GM12878 (cell line): ENCODE data around the gene CSF1R. TPM values are rescaled to one million over a fixed set of nuclear protein-coding genes. Genes with fewer than 3 reads are reported as not detected.

Experiments
- ATAC-seq: fragments of 200-7000 bp; cut with Tn5 transposase; 3 replicates; pipeline ENCODE4 v1.9.1; 2020; ENCODE audit warnings: mild to moderate bottlenecking, moderate library complexity
- BruUV-seq: library from RNA; stranded (reverse); fragments of 400-500 nt; replicated peaks from 2 replicates; lab custom pipeline; 2021; lab: Mats Ljungman, UMichigan
- CTCF ChIA-PET: fragments of 300-600 bp; sonication (Branson Sonifier 250); formaldehyde crosslinking; extraction: SDS; loops from one replicate; lab custom pipeline; 2021; ENCODE audit warnings: inconsistent platforms; lab: Yijun Ruan, JAX
- POLR2A ChIA-PET: fragments of 350-600 bp; formaldehyde crosslinking; extraction: SDS; loops from one replicate; lab custom pipeline; 2021; ENCODE audit warnings: inconsistent platforms; lab: Charles Lee
- RAD21 ChIA-PET: fragments of 300-600 bp; sonication (Branson Sonifier 250); formaldehyde crosslinking; loops from one replicate; lab custom pipeline; 2023; ENCODE audit warnings: antibody characterized with exemption; ENCODE audit not compliant: unreplicated experiment; lab: Charles Lee
- SMC1A ChIA-PET: fragments of 300-600 bp; sonication (Branson Sonifier 250); formaldehyde crosslinking; loops from one replicate; lab custom pipeline; 2023; ENCODE audit not compliant: unreplicated experiment, uncharacterized antibody; lab: Charles Lee
- DNase-seq: peaks from one replicate; pipeline ENCODE4 v3.0.0-alpha.2; 2011; ENCODE audit warnings: low read depth, low spot score
- FAIRE-seq: peaks from 3 replicates; lab custom pipeline; 2011; peaks lifted over from hg19 to GRCh38; lab: Jason Lieb, UNC
- H2AFZ ChIP-seq: 2 replicates; pipeline ENCODE4 v1.6.0; 2011; ENCODE audit warnings: low read depth, low read length, control low read depth; ENCODE audit not compliant: control insufficient read depth
- H3K27ac ChIP-seq: 2 replicates; pipeline ENCODE4 v1.5.1; 2011; ENCODE audit warnings: control low read depth; ENCODE audit not compliant: control insufficient read depth, insufficient read depth
- H3K27me3 ChIP-seq, 2 experiments: replicated peaks in 1 of 2; 2 replicates each; pipeline versions ENCODE4 v1.6.0 to v1.6.1; 2011; ENCODE audit warnings: low read length in 1 of 2; ENCODE audit not compliant: control insufficient read depth in 2 of 2, insufficient read depth in 2 of 2
- H3K36me3 ChIP-seq, 2 experiments: 2 replicates each; pipeline ENCODE4 v1.5.1; 2011; ENCODE audit warnings: low read length in 1 of 2; ENCODE audit not compliant: control insufficient read depth in 2 of 2, insufficient read depth in 2 of 2
- H3K4me1 ChIP-seq: 2 replicates; pipeline ENCODE4 v1.6.1; 2011; ENCODE audit warnings: mild to moderate bottlenecking, low read length, moderate library complexity, mixed read lengths; ENCODE audit not compliant: control insufficient read depth, insufficient read depth
- H3K4me2 ChIP-seq: 2 replicates; pipeline ENCODE4 v1.6.0; 2011; ENCODE audit warnings: control low read depth; ENCODE audit not compliant: control insufficient read depth, insufficient read depth
- H3K4me3 ChIP-seq: fragments of 200-600 bp; sonication (generic); 2 replicates; pipeline ENCODE4 v1.5.1; 2016
- H3K79me2 ChIP-seq: 2 replicates; pipeline ENCODE4 v1.6.0; 2011; ENCODE audit warnings: low read length; ENCODE audit not compliant: control insufficient read depth, insufficient read depth
- H3K9ac ChIP-seq: 2 replicates; pipeline ENCODE4 v1.8.0; 2011; ENCODE audit warnings: low read length, control low read depth, mixed read lengths; ENCODE audit not compliant: control insufficient read depth, insufficient read depth
- H3K9me3 ChIP-seq: replicated peaks from 3 replicates; pipeline ENCODE4 v1.5.1; 2011; ENCODE audit warnings: mild to moderate bottlenecking, low read length; ENCODE audit not compliant: control insufficient read depth, insufficient read depth
- H4K20me1 ChIP-seq: 2 replicates; pipeline ENCODE4 v1.6.0; 2011; ENCODE audit not compliant: control insufficient read depth, insufficient read depth
- CREM ChIP-seq: IDR thresholded peaks from 2 replicates; pipeline ENCODE4 v1.6.1; 2014; ENCODE audit warnings: antibody characterized with exemption, low read depth
- E4F1 ChIP-seq: fragments of 450-650 bp; IDR thresholded peaks from 2 replicates; pipeline ENCODE4 v1.6.1; 2018; ENCODE audit warnings: borderline replicate concordance, mild to moderate bottlenecking; ENCODE audit not compliant: partially characterized antibody
- LARP7 ChIP-seq: fragments of 450-650 bp; IDR thresholded peaks from 2 replicates; pipeline ENCODE4 v1.6.1; 2017; ENCODE audit warnings: mild to moderate bottlenecking
- MTA3 ChIP-seq: IDR thresholded peaks from 2 replicates; pipeline ENCODE4 v1.6.1; 2012; ENCODE audit warnings: low read length, inconsistent platforms, borderline replicate concordance
- NFYA ChIP-seq: IDR thresholded peaks from 2 replicates; pipeline ENCODE4 v1.6.1; 2011; ENCODE audit warnings: low read depth, mild to moderate bottlenecking, low read length, improper control_type of control experiment, borderline replicate concordance
- NFYB ChIP-seq: IDR thresholded peaks from 2 replicates; pipeline ENCODE4 v1.6.1; 2011; ENCODE audit warnings: low read depth, mild to moderate bottlenecking, low read length, improper control_type of control experiment, moderate library complexity; ENCODE audit not compliant: insufficient read depth
- NR2F1 ChIP-seq: fragments of 450-650 bp; conservative IDR thresholded peaks from 2 replicates; pipeline ENCODE4 v1.6.1; 2017; ENCODE audit warnings: mild to moderate bottlenecking
- RAD21 ChIP-seq: IDR thresholded peaks from 2 replicates; pipeline ENCODE4 v1.6.1; 2011; ENCODE audit warnings: mild to moderate bottlenecking, low read depth, low read length, moderate library complexity; ENCODE audit not compliant: insufficient read depth
- SRF ChIP-seq, 2 experiments: IDR thresholded peaks; 2 replicates each; pipeline ENCODE4 v1.6.1; 2011; ENCODE audit warnings: low read depth in 2 of 2, low read length in 2 of 2, mild to moderate bottlenecking in 1 of 2, moderate library complexity in 1 of 2
- ZNF207 ChIP-seq: fragments of 450-650 bp; IDR thresholded peaks from 2 replicates; pipeline ENCODE4 v1.6.1; 2014; ENCODE audit warnings: antibody characterized with exemption, mild to moderate bottlenecking, borderline replicate concordance
- WGBS: methylation state at CpG from one replicate; pipeline ENCODE4 v1.1.6; 2016; ENCODE audit warnings: low lambda C conversion rate; ENCODE audit not compliant: insufficient replicate concordance, insufficient coverage; ENCODE audit errors: missing lambda C conversion rate; 5-methylcytosine and 5-hydroxymethylcytosine counted together
- in situ Hi-C: fragments of 300-500 bp; cut with MboI; formaldehyde crosslinking; loops from 9 replicates; pipeline ENCODE4 v1.14.3; 2018; ENCODE audit warnings: mixed read lengths
- intact Hi-C: fragments of 100-400 bp; cut with micrococcal nuclease; formaldehyde crosslinking; loops from one replicate; pipeline ENCODE4 v1.14.2; 2022; ENCODE audit not compliant: unreplicated experiment
- polyA plus RNA-seq, 11 experiments: library from polyadenylated mRNA; depleted of rRNA in 4 of 11; unstranded in 6 of 11; stranded (reverse) in 5 of 11; fragments of >200 nt; fragmentation: Nextera tagmentation in 4 of 11; fragmentation: Illumina TruSeq in 1 of 11; extraction: Ambion mirVana in 4 of 11; extraction: Trizol in 1 of 11; gene quantifications; 1 replicate in 1 of 11; 2 replicates in 10 of 11; pipeline versions ENCODE4 v1.2.1 to v1.2.3, GENCODE V29; 2011 to 2016; ENCODE audit warnings: inconsistent platforms in 2 of 11, missing spikeins in 2 of 11, low read depth in 1 of 11
- total RNA-seq, 4 experiments: library from RNA; depleted of rRNA in 3 of 4; stranded (reverse); fragments of >200 nt in 3 of 4; fragmentation: Illumina TruSeq in 1 of 4; extraction: Trizol in 1 of 4; gene quantifications; 2 replicates each; pipeline versions ENCODE4 v1.2.1 to v1.2.3, GENCODE V29; 2013 to 2021
- TF ChIP-seq, protein P1 (sequence below): fragments of 450-650 bp; formaldehyde crosslinking; IDR thresholded peaks from 2 replicates; pipeline ENCODE4 v1.4.0; 2022; ENCODE audit warnings: mild to moderate bottlenecking, moderate library complexity
- TF ChIP-seq, protein P2 (sequence below): fragments of 450-650 bp; IDR thresholded peaks from 2 replicates; pipeline ENCODE4 v1.6.1; 2017; ENCODE audit warnings: mild to moderate bottlenecking
- TF ChIP-seq, protein P3 (sequence below): IDR thresholded peaks from 2 replicates; pipeline ENCODE4 v1.6.1; 2011; ENCODE audit warnings: borderline replicate concordance, low read depth, mild to moderate bottlenecking, moderate library complexity, mixed read lengths, low read length; ENCODE audit not compliant: insufficient read depth; ENCODE audit errors: extremely low read length
- TF ChIP-seq, protein P4 (sequence below): fragments of 150-350 bp; IDR thresholded peaks from 2 replicates; pipeline ENCODE4 v1.6.1; 2014; ENCODE audit warnings: mild to moderate bottlenecking, low read depth, low read length

CSF1R gene
- total and polyA plus RNA-seq, 10 of the 15 experiments (the other 5 are each of a cell fraction or from before 2014, with no cell fraction given) = 0.35 to 3.6 (median 1.2) TPM

DNA sequence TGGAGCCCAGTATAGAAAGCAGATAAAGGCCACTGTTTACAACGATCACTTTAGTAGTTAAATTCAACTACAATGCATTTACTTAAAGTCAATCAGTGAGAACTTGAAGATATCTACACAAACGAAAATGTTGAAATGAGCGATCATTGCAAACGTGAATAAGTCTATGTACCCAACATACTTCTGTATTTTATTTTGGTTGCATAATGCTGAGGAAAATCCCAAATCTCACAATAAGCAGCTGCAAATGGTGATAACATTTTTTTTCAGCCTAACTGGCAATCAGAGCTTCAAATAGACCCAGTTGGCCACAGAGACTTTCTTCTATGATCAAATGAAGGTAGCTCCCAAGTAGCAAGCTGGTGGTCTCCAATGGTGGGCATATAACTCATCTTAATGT is 37.2 kb upstream of the CSF1R start:
- RAD21 ChIA-PET = interaction anchor here (0.7 to 0.9 kb wide), 2 partner anchors 70 to 89 kb away, joined by 3 read pairs; no protein-coding TSS in a partner anchor
- TF ChIP-seq NFYB = no peak
- no peak for TF ChIP-seq RAD21
- TF ChIP-seq LARP7 = no peak
- no peak for TF ChIP-seq NR2F1
- no peak for TF ChIP-seq NFYA
- TF ChIP-seq SRF (IDR thresholded peaks at IDR 0.05; ENCODE audit: low read depth in 2 of 2, low read length in 2 of 2) = no peak
- TF ChIP-seq, protein P1, sequence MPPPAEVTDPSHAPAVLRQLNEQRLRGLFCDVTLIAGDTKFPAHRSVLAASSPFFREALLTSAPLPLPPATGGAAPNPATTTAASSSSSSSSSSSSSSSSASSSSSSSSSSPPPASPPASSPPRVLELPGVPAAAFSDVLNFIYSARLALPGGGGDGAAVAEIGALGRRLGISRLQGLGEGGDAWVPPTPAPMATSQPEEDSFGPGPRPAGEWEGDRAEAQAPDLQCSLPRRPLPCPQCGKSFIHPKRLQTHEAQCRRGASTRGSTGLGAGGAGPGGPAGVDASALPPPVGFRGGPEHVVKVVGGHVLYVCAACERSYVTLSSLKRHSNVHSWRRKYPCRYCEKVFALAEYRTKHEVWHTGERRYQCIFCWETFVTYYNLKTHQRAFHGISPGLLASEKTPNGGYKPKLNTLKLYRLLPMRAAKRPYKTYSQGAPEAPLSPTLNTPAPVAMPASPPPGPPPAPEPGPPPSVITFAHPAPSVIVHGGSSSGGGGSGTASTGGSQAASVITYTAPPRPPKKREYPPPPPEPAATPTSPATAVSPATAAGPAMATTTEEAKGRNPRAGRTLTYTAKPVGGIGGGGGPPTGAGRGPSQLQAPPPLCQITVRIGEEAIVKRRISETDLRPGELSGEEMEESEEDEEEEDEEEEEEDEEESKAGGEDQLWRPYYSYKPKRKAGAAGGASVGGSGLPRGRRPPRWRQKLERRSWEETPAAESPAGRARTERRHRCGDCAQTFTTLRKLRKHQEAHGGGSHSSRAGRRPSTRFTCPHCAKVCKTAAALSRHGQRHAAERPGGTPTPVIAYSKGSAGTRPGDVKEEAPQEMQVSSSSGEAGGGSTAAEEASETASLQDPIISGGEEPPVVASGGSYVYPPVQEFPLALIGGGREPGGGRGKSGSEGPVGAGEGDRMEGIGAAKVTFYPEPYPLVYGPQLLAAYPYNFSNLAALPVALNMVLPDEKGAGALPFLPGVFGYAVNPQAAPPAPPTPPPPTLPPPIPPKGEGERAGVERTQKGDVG (CRISPR knock-in tag) = no peak
- TF ChIP-seq, protein P2, sequence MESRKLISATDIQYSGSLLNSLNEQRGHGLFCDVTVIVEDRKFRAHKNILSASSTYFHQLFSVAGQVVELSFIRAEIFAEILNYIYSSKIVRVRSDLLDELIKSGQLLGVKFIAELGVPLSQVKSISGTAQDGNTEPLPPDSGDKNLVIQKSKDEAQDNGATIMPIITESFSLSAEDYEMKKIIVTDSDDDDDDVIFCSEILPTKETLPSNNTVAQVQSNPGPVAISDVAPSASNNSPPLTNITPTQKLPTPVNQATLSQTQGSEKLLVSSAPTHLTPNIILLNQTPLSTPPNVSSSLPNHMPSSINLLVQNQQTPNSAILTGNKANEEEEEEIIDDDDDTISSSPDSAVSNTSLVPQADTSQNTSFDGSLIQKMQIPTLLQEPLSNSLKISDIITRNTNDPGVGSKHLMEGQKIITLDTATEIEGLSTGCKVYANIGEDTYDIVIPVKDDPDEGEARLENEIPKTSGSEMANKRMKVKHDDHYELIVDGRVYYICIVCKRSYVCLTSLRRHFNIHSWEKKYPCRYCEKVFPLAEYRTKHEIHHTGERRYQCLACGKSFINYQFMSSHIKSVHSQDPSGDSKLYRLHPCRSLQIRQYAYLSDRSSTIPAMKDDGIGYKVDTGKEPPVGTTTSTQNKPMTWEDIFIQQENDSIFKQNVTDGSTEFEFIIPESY = no peak
- TF ChIP-seq, protein P3, sequence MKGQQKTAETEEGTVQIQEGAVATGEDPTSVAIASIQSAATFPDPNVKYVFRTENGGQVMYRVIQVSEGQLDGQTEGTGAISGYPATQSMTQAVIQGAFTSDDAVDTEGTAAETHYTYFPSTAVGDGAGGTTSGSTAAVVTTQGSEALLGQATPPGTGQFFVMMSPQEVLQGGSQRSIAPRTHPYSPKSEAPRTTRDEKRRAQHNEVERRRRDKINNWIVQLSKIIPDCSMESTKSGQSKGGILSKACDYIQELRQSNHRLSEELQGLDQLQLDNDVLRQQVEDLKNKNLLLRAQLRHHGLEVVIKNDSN = no peak
- no peak for TF ChIP-seq CREM
- no peak for TF ChIP-seq ZNF207
- TF ChIP-seq E4F1 = no peak
- TF ChIP-seq, protein P4, sequence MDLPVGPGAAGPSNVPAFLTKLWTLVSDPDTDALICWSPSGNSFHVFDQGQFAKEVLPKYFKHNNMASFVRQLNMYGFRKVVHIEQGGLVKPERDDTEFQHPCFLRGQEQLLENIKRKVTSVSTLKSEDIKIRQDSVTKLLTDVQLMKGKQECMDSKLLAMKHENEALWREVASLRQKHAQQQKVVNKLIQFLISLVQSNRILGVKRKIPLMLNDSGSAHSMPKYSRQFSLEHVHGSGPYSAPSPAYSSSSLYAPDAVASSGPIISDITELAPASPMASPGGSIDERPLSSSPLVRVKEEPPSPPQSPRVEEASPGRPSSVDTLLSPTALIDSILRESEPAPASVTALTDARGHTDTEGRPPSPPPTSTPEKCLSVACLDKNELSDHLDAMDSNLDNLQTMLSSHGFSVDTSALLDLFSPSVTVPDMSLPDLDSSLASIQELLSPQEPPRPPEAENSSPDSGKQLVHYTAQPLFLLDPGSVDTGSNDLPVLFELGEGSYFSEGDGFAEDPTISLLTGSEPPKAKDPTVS = no peak
- no peak for TF ChIP-seq MTA3

More for the DNA sequence above, 37.2 kb upstream of the CSF1R start:
- Histone ChIP-seq H3K79me2 (no peaks in the 10 kb centered on the region), H3K36me3 (no peaks in the 10 kb centered on the region), H3K9me3 (no peaks in the 10 kb centered on the region), H3K27me3 (no peaks in the 10 kb centered on the region), H3K27ac (no peak overlapping the region), H4K20me1 (no peaks in the 10 kb centered on the region), H3K4me1 (no peaks in the 10 kb centered on the region), H3K9ac (no peak overlapping the region), H3K4me3 (no peak overlapping the region), H2AFZ (no peak overlapping the region), H3K4me2 (no peak overlapping the region)
- in situ Hi-C loops (no loop called here), intact Hi-C loops (no loop called here)
- BruUV-seq = no TSS peak
- no peak for DNase-seq
- WGBS = 39% methylated on average over 4 of the region's 4 CpGs
- CTCF ChIA-PET = interaction anchor here (1.4 to 2.5 kb wide), 3 partner anchors 14 to 206 kb away, joined by 4 to 15 read pairs (median 5); no protein-coding TSS in a partner anchor
- FAIRE-seq = no peak
- POLR2A ChIA-PET = no interaction called here
- SMC1A ChIA-PET = interaction anchor here (0.7 to 1.2 kb wide), 3 partner anchors 53 to 597 kb away, joined by 3 read pairs; no protein-coding TSS in a partner anchor
- ATAC-seq = no peak
